Measurements from ENCODE around the gene SLC39A3.

DNA sequence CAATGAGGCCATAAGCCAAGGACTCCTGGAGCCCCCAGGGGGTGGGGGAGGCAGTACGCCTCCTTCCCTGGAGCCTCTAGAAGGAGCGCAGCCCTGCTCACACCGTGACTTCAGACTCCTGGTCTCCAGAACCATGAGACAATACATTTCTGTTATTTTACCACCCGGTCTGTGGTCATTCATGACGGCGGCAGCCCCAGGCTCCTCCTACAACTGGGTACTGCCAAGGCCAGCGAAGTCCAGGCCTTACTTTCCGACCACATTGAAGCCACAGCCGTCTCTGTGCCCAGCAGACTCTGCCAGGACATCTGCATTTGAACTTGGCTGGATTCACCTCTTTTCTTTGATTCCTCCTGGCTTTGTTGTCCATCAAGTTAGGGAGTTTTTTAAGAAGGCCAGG lies 47.9 kb downstream of the SLC39A3 start:
- TF ChIP-seq POLR2AphosphoS5 (IDR thresholded peaks at IDR 0.05; ENCODE audit: low read depth, low read length) = no peak
- no peak for TF ChIP-seq POLR2A (IDR thresholded peaks at IDR 0.05; ENCODE audit: low read depth, low read length)
- no peak for TF ChIP-seq PAX5 (IDR thresholded peaks at IDR 0.05; ENCODE audit: insufficient read depth, low read length, severe bottlenecking)
- TF ChIP-seq TAF1 (IDR thresholded peaks at IDR 0.05; ENCODE audit: low read depth, low read length) = no peak
- TF ChIP-seq SPI1 (IDR thresholded peaks at IDR 0.05; ENCODE audit: low read depth, low read length) = no peak
- TF ChIP-seq POU2F2 (IDR thresholded peaks at IDR 0.05; ENCODE audit: low read depth, low read length) = no peak

All from GM12891 (cell line).